Glomerular visceral epithelial cell (primary cell): ENCODE results near the gene ITGAV.

Experiments
- DNase-seq: peaks from one replicate; pipeline ENCODE4 v3.0.0-alpha.2; 2016; ENCODE audit errors: extremely low spot score

The ITGAV gene

GRCh38 chr2:186575302-186575701 lies 14.6 kb upstream of the ITGAV start:
- peak; percentile 97 for DNase-seq

DNA sequence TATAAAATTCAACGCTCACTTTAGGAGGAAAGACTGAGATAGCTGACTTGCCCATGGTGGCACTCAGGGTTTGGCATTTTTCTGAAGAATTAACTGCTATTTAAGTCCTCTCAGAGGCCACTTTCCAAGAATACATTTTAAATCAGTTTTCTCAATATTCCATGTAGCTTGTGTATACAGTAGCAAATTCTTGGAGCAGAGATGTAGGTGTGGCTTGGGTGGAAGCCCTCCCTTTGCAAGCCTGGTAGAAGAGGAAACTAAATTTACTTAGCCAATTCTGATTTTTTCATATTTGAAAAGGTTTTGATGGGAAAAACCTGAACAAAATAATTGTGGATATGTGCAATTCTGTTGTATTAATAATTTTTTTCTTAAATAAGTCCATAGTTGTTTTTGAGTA lies 14.0 kb upstream of the ITGAV start:
- no peak for DNase-seq

- peak; percentile 71 for DNase-seq
Observed at GRCh38 chr2:186576614-186577013, 13.2 kb upstream of the ITGAV start.

DNA sequence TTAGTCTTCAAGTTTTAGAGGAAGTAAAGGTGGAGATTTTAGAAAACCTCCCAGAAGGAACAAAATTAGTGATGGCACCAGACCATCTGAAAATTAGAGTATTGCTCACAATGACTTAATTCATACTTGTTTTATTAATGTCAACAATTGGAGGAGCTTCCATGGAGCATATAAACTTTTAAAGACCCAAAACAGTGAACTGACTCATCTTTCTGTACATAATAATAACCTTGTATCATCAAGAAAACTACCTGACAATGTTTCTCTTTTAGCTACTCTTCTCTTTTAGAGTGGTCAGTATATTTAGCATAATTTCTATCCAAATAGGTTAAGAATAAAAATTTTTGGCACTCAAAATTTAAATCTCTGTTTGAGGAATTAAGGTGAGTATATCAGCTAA lies 7.2 kb upstream of the ITGAV start:
- no peak for DNase-seq

GRCh38 chr2:186584053-186584452 lies 5.8 kb upstream of the ITGAV start:
- DNase-seq, result no peak

DNA sequence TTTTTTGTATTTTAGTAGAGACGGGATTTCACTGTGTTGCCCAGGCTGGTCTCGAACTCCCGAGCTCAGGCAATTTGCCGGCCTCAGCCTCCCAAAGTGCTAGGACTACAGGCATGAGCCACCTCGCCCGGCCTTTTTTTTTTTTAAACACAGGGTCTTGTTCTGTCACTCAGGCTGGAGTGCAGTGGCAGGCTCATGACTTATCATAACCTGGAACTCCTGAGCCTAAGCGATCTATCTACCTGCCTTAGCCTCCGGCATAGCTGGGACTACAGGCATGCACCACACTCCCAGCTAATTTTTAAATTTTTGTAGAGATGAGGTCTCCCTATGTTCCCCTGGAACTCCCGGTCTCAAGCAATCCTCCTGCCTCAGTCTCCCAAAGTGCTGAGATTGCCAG lies 1.4 kb upstream of the ITGAV start:
- DNase-seq, result no peak

DNA sequence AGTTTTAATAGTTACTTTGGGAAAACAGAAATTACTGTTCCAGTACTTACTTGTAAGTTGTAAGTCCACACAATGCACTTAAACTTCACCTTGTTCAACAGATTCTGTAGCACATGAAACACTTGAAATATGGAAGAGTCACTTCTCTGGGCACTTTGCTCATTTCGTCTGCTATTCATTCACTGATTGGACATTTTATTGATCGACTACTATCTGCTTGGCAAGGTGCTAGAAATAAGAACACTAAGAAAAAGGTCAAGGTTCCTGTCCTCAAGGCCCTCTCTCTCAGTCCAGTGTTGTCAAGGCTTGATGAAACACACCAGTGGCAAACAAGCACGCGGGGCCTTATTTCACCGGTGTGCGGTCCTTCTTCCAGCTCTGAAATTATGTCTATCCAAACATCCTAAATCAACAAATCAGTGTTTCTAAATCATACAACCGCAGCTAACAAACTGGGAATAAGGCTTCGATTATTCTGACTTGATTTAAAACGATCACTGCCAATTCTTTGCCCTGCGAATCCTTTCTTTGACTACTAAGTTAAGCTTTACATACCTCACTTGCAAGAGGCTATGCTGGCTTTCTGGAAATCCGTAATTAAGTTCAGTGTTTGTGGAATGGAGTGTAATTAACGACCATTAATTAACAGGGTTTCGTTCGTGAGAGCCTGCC lies 780 bp upstream of the ITGAV start:
- no peak for DNase-seq

GRCh38 chr2:186590350-186590758 lies 498 bp downstream of the ITGAV start:
- DNase-seq, result peak; percentile 54

DNA sequence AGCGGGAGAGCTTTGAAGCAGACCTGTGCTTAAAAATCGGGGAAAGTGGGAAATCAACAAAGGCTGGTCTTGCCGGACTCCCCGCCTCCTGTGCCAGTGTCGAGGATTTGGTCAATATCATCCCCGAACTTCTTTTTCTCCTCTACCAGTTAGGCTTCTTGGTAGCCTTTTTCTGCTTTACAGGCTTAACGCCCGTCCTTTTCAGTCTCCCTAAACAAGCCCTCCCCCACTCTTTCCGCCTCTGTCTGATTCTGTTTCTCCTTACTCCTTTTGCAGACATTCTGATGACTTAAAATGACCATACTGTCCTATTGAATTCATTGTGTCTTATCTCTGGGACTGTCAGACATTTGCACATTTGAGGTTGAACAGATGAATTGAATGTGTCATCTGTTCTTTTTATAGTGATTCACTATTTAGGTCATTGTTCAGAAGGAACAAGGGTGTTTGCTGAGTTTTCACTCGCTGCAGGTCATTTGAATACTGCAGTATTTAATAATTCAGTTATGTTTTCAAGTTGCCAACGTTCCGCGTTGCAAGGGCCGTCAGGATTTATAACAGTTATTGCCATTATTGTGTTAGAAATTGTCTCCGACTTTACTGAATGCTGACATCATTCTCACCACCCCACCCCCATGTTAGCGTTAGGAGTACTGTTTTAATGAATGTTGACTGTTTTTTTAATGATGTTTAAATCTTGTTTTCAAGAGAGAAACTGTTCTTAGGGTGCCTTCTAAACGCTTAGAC lies 1.1 kb downstream of the ITGAV start:
- peak; percentile 50 for DNase-seq

DNA sequence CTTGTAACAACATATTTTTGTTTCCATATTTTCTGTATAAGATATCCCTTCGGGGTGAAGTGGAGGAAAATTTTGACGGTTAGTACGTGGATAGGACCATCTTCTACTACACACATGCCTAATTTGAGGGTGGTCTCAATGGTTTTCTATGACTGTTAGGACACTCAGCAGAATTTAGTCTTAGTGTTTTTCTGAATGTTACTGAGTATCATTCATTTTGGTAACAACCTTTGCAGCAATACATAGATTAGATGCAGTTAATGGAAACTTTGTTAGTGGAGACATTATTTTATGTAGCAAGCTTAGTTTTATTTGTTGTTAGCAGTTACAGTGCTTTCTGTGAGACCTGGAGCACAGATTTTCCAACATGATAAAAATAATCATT lies 1.6 kb downstream of the ITGAV start:
- no peak for DNase-seq

GRCh38 chr2:186592137-186592875 lies 2.5 kb downstream of the ITGAV start:
- no peak for DNase-seq

DNA sequence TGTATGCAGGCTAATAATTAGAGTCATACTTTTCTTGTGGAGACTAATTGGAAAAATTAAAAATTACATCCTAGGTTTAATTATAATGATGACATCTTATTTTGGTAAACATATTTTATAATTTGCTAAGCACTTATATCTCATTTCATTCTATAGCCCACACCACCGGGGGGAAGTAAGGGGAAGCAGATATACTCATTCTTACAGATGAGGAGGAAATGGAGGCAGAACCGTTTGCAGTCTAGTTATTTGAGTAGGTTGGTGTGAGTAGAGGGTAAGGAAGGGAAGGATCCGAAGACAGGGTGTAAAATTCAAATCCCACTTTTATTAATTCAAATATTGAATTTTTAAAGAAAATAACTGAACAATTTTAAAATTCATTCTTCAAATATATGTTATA lies 3.7 kb downstream of the ITGAV start:
- DNase-seq, result no peak

DNA sequence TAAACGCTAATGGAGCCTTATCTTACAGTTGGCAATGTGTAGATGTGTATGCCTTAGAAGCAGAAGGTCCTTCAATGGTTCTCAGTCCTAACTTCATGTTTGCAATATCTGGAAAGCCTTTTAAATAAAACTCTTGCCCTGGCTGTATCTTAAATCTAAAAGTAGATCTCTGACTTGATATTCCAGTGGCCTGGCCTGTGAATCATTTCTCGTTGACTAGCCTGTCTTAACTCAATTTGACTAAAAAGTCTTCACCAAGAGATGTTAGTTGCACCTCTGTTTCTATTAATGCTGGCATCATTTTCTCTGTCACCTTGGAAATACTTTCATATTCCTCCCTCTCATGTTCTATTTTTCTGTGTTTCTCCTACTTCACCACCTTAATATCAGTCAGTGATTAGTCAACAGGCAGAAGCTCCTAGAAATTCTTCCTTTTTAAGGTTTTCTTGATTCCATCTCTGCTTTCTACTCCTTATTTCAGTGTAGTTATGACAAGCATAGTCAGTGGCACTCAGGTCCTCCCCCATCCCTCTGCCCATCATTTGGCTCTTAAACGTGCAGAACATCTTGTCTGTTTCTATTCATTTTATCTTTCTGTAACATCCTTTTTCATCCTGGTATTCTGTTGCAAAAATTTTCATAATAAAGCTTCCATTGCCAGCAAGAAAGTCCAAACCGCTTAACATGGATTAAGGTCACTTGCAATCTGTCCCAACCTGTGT lies 4.3 kb downstream of the ITGAV start:
- no peak for DNase-seq

- no peak for DNase-seq
Observed at GRCh38 chr2:186595219-186595618, 5.4 kb downstream of the ITGAV start.

DNA sequence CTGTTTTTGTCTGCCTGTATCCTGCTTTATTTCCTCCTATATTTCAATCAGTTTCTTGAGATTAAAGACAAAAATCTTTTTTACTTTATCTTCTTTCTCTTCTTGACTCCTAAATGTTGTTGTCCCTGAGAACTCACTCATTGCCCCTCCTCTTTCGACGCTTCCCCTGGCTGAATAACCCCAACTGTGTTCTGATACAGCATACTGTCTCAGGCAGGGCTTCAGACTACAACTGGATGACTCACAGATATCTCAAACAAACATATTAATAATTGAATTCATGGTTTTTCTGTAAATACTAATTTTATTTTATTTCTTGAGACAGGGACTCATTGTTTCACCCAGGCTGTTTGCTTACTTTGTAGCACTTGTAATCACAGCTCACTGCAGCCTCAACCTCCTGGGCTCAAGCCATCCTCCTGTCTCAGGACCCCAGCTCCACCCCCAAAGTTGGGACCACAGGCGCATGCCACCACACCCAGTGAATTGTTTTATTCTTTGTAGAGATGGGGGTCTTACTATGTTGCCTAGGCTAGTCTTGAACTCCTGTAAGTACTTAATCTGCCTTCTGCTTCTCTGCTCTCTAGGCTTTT lies 9.4 kb downstream of the ITGAV start:
- DNase-seq, result no peak

DNA sequence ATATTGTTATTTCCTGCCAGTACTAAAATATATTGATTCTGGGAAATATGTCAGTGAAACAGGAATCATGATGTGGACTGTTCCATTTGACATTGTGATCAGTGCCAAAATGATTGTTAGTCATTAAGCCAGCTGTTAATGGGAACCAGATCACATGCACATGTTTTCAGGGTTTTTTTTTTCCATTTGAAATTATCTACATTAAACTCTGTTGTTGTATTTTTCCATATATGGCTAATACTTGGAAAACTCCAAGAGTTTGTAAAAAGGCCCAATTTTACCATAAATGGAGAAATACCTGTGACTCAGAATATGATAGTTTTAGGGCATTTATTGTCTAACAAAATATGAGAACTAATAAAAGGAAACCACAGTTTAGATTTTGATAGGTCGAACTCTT lies 13.4 kb downstream of the ITGAV start:
- DNase-seq, result no peak

- DNase-seq, result no peak
Observed at GRCh38 chr2:186605041-186605440, 15.2 kb downstream of the ITGAV start.

DNA sequence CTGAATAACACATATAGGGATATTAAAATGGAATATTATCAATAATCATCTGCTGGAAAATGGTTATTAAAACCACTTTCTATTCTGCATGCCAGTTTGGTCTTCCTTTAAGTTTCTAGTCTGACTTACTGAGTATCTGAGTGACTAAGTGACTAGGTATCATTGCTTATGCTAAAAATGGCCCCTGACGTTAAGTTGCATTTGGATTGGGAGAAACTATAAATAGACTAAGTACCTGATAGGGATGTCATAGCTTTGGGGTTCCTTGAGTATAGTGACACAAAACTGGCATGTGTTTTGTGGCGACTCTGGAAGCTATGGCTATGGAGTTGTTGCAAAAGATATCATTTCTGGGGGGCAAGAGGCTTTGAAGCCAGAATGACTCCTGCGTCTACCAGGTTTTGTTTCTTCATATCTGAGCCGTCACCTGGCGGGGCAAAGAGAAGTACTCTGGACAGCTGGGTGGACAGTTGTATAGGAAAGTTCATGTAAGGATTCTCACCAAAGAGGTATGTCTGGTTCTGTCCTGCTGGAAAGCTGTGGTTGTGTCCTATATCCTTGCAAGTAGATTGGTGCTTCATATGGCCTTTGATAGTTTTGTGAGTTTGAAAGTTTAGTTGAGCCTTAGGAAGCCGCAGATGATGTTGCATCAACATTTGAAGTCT lies 17.9 kb downstream of the ITGAV start:
- no peak for DNase-seq

GRCh38 chr2:186610785-186611184 lies 20.9 kb downstream of the ITGAV start:
- DNase-seq, result no peak

DNA sequence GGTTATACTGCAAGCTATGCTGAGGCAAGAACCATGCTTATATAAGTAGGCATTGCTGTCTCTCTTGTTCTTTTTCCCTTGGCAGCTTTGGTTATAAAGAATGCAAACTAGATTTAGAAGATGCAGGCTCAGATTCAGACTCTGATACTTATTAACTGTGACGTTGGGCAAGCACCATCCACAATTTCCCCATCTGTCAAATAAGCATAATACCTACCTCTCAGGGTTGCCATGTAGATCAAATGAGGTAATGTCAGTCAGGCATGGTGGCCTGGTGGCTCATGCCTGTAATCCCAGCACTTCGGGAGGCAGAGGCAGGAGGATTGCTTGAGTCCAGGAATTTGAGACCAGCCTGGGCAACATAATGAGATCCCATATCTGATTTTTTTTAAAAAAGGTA lies 21.7 kb downstream of the ITGAV start:
- DNase-seq, result peak; percentile 28

DNA sequence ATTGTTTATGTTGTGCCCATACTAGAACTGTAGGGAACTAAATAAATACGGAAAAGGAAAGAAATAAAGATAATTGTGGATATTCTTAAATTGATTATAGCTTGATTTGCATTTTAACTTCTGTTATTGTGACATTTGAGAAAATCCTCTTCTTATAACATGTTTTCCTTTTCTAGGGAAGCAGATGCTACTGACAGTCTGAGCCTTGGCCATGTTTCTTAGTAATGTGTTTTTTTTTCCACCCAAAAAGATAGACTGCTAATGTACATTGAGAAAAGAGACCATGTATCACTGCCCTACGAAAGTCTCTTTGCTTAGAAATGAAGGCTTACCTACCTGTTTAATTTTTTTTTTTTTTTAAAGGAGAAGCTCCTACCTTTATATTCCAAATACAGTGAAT lies 22.2 kb downstream of the ITGAV start:
- no peak for DNase-seq
